ENCODE data around the gene CARS2.

CARS2 gene

DNA sequence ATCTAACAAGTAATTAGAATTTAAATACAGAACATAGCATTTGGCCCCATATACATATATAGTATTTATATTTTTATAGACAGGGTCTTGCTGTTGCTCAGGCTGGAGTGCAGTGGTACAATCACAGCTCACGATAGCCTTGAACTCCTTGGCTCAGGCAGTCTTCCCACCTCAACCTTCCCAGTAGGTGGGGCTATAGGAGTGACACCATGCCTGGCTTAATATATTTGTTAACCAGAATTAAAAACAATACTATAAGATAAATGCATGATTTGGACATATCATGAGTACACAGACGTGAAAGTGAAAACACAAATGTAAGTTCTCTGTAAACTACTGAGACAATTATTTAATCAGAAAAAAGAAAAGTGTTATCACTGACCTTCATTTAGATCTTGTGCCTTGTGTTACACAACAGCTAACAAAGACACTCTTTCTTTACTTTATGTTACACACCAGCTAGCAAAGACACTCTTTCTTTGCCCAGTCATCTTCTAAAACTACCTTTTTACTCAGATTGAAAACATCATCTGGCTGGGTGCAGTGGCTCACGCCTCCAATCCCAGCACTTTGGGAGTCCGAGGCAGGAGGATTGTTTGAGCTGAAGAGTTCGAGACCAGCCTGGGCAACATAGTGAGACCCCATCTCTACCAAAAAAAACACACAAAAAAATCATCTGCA lies 22.6 kb downstream of the CARS2 start:
- no peak overlapping the region for H3K4me3 ChIP-seq (ENCODE audit: low read depth, low read length)
- TF ChIP-seq MYC (IDR thresholded peaks at IDR 0.05; ENCODE audit: low read depth, low read length), result no peak
- TF ChIP-seq, protein P1, sequence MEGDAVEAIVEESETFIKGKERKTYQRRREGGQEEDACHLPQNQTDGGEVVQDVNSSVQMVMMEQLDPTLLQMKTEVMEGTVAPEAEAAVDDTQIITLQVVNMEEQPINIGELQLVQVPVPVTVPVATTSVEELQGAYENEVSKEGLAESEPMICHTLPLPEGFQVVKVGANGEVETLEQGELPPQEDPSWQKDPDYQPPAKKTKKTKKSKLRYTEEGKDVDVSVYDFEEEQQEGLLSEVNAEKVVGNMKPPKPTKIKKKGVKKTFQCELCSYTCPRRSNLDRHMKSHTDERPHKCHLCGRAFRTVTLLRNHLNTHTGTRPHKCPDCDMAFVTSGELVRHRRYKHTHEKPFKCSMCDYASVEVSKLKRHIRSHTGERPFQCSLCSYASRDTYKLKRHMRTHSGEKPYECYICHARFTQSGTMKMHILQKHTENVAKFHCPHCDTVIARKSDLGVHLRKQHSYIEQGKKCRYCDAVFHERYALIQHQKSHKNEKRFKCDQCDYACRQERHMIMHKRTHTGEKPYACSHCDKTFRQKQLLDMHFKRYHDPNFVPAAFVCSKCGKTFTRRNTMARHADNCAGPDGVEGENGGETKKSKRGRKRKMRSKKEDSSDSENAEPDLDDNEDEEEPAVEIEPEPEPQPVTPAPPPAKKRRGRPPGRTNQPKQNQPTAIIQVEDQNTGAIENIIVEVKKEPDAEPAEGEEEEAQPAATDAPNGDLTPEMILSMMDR (IDR thresholded peaks at IDR 0.05; ENCODE audit: low read depth, low read length), result peak; percentile 28
- no peak for DNase-seq (ENCODE audit: low read depth)

DNA sequence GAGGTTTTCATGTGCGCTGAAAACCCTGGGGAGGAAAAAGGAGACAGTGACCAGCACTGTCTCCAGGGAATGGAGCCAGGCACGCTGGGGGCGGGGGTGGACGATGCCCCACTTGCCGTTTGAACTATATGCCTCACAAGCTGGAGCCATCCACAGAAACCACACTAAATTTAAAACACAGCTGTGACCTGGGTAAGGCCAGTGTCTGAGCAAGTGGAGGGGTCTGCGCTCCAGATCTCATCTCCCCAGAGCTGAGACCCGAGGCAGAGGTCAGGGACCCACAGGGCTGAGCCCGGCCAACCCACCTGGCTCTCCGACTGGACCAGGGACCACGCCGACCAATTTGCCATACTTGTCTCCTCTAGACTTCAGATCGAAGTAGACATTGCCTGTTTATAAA lies 23.2 kb downstream of the CARS2 start:
- DNase-seq (ENCODE audit: low read depth), result no peak
- TF ChIP-seq POLR2A (IDR thresholded peaks at IDR 0.05; ENCODE audit: extremely low read depth, insufficient read length) (no peak), MYC (IDR thresholded peaks at IDR 0.05; ENCODE audit: low read depth, low read length) (no peak)
- TF ChIP-seq, protein P2, sequence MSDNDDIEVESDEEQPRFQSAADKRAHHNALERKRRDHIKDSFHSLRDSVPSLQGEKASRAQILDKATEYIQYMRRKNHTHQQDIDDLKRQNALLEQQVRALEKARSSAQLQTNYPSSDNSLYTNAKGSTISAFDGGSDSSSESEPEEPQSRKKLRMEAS (IDR thresholded peaks at IDR 0.05; ENCODE audit: low read depth, low read length), result no peak
- TF ChIP-seq, protein P1 (IDR thresholded peaks at IDR 0.05; ENCODE audit: low read depth, low read length), result no peak
- no peak overlapping the region for H3K4me3 ChIP-seq (ENCODE audit: low read depth, low read length)

DNA sequence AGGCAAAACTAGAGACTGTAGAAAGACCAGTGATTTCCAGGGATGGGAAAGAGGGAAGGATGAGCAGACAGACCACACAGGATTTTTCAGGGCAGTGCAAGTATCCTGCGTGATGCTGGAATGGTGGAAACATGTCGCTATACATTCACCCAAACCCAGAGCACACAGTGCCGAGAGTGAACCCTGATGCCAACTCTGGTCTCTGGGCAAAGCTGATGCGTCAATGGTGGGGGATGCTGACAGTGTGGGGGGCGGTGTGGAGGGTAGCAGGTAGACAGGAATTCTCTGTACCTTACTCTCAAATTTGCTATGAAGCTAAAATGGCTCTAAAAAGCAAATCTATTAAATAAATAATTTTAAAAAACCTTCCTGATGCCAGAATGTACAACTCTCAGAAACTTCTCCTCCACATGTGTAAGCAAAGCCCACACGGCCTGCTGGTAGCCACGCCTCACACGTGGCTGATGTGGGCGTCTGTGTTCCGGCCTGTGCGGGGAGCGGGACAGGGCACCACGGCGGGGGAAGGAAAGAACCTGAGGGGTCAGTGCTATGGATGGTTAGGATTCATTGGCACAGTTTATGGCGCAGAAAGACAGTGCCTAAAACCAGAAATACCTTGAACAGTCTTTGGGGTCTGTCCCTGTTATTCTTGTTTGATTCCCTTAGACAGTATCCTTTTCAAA lies 23.9 kb downstream of the CARS2 start:
- TF ChIP-seq, protein P2 (IDR thresholded peaks at IDR 0.05; ENCODE audit: low read depth, low read length), result no peak
- no peak for TF ChIP-seq POLR2A (IDR thresholded peaks at IDR 0.05; ENCODE audit: extremely low read depth, insufficient read length)
- no peak for TF ChIP-seq MYC (IDR thresholded peaks at IDR 0.05; ENCODE audit: low read depth, low read length)
- TF ChIP-seq, protein P1 (IDR thresholded peaks at IDR 0.05; ENCODE audit: low read depth, low read length), result no peak
- no peak overlapping the region for H3K4me3 ChIP-seq (ENCODE audit: low read depth, low read length)

DNA sequence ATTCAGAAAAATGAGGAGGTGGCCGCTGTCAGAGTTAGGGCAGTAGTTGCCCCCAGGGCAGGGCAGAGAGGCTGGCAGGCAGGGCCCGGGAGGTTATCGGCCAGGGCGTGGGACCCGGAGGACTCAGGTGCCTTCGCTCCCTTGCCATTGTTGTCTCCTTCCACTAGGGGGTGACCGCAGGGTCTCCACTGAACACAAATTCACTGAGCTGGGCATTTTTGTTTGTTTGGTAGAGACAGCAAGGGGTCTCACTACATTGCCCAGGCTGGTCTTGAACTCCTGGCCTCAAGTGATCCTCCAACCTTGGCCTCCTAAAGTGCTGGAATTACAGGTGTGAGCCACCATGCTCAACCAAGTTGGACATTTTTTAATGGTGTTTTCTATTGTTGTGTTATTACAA lies 25.1 kb downstream of the CARS2 start:
- peak; percentile 40 for DNase-seq (ENCODE audit: low read depth)
- no peak overlapping the region for H3K4me3 ChIP-seq (ENCODE audit: low read depth, low read length)
- TF ChIP-seq, protein P1 (IDR thresholded peaks at IDR 0.05; ENCODE audit: low read depth, low read length), result peak; percentile 49
- no peak for TF ChIP-seq MYC (IDR thresholded peaks at IDR 0.05; ENCODE audit: low read depth, low read length)

More for the DNA sequence above, 23.9 kb downstream of the CARS2 start:
- DNase-seq (ENCODE audit: low read depth), result no peak

DNA sequence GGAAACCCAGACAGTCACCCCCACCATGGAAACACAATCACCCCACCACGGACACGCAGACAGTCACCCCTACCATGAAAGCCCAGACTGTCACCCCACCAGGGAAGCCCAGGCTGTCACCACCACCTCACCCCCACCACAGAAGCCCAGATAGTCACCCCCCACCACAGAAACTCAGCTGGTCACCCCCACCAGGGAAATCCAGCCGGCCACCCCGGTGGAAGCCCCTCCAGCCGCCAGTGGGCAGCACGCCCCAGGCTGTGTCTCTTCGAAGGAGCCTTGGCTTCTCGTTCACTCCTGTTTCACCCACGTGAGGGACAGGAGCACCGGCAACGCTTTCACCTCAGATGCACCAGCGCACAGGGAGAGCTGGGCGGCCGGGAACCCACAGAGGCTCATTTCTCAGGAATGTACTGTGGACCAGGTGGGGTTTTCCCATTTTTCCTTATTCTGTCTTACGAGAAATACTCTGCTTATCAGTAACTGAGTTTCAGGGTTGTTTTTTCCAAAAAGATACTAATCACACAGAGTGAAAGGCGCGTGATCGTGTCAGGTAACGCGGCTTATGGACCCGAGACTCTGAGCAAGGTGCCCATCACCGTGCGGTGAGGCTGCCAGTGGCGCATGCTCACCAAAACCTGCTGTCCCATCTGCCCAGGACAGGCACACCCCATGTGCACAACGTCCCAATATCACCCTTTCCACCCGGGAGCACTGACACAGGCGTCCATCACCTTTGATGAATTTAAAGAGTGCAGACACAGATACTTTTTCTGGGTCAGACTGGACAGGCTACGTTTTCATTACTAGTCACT lies 28.0 kb downstream of the CARS2 start:
- DNase-seq (ENCODE audit: low read depth), result no peak
- TF ChIP-seq, protein P1 (IDR thresholded peaks at IDR 0.05; ENCODE audit: low read depth, low read length), result no peak
- no peak for TF ChIP-seq POLR2A (IDR thresholded peaks at IDR 0.05; ENCODE audit: extremely low read depth, insufficient read length)
- no peak overlapping the region for H3K4me3 ChIP-seq (ENCODE audit: low read depth, low read length)
